GM21576 (cell line): Measurements from ENCODE around the gene CNTNAP1.
A peak's percentile ranks its signal among the peaks of the same experiment; 100 is the strongest.
"Not testable (repeated sequence)": the region's sequence is repeated elsewhere in the genome, so short reads cannot be mapped to it uniquely, and the experiment has no call there.

Experiments
- ATAC-seq: cut with Tn5 transposase; IDR thresholded peaks from one replicate; pipeline ENCODE4 v1.9.1; 2021; ENCODE audit warnings: mild to moderate bottlenecking, moderate library complexity; ENCODE audit not compliant: unreplicated experiment

CNTNAP1 gene

DNA sequence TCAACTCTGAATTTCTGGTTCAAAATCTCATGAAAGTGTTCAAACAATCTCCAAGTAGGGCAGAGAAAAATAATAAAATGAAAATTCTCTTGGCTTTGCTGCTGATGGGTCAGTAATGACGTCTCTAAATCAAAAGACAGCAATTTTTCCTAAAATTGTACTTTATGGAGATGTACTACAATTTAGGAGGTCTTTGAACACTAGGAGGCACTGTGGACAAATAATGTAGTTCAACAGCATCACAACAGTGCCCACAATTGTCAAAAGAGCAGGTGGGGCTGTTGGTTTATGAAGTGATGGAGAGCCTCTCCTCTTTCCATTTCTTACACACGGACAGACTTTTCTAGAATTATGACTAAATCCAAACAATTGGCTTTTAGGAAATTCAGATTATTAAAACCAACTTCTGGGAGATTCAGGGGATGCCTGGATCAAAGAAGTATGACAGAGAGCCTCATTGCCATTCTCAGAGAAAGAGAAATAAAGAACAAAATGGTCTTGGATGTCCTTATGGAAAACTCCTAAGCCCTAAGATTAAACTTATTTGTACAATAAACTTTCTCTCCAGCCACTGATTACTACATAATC is 38.8 kb downstream of the CNTNAP1 start:
- no peak for ATAC-seq

DNA sequence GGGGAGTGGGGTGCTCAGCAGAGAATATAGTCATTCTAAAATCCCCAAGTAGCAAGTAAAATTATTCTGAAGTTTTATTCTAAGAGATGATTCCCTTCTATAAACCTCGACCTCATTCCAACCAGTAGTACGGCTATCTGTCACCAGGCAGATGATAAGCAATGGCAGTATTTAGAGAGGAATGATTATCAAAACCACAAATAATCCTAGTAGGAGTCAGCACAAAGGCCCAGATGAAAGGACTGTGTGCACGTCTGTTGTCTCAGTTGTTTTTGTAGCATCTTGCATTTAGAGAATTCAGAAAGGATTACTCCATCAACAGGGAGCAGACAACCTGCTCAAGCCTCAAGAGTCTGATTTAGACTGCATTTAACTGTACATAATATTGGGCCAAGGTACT is 41.3 kb downstream of the CNTNAP1 start:
- no peak for ATAC-seq

DNA sequence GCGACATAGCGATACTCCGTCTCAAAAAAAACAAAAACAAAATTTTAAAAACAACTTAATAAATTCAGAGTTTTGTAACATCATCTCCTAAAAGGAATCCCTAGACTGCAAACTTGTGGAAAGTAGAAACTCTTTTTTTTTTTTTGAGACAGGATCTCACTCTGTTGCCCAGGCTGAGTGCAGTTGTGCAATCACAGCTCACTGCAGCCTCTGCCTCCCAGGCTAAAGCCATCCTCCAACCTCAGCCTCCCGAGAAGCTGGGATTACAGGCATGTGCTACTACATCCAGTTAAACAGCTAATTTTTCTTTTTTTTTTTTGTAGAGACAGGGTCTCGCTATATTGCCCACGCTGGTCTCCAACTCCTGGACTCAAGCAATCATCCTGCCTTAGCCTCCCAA is 42.8 kb downstream of the CNTNAP1 start:
- ATAC-seq, result no peak

DNA sequence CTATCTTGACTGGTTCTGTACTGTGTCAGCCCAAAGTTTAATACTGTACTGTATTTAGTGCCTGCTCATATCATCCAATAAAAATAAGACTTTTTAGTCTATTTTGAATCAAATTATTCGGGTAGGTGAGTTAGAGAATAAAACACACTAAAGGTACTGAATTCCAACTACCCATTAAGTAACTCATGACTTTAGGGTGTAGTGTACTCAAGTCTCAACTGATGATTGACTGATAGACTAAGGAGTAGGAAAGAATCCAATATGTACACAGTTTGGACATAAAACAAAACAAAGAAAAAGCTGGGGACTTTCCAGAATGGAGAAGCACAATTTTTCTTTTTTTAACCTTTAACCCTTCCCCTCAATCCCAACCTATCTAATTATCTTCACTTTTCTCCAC is 58.4 kb downstream of the CNTNAP1 start:
- ATAC-seq, result no peak

DNA sequence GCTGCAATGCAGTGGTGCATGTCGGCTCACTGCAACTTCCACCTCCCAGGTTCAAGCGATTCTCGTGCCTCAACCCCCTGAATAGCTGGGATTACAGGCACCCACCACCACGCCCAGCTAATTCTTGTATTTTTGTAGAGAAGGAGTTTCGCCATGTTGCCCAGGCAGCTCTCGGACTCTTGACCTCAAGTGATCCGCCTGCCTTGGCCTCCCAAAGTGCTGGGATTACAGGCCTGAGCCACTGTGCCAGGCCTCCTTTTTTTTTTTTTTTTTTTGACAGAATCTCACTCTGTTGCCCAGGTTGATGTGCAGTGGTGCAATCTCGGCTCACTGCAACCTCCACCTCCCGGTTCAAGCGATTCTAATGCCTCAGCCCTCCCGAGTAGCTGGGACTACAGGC is 60.6 kb downstream of the CNTNAP1 start:
- not testable (repeated sequence) for ATAC-seq

DNA sequence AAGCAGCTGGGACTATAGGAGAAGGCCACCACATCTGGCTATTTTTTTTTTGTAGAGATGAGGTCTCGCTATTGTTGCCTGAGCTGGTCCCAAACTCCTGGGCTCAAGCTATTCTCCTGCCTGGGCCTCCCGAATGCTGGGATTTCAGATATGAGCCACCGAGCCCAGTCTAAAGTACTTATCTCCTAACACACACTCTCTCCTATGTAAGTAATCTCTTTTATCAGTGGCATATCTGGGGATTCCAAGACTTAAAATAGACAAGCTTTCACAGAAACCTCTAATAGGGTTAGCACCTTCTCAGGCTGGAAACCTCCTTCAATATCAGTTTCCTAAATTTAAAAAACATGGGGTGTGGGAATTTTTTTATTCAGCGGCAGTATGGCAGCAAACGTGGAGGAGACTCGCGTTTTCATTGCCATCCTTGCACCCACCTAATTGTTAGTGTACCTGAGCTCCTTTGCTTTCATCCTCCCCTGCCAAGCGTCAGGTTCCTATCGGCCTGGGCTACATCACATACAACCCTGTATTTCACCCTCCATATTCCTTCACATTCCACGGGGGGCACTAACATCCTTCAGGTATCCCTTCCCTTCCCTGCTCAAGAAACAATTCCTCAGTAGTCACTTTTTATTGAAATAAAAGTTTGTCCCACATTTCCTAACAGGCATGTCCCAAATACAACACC is 61.4 kb downstream of the CNTNAP1 start:
- ATAC-seq, result no peak

DNA sequence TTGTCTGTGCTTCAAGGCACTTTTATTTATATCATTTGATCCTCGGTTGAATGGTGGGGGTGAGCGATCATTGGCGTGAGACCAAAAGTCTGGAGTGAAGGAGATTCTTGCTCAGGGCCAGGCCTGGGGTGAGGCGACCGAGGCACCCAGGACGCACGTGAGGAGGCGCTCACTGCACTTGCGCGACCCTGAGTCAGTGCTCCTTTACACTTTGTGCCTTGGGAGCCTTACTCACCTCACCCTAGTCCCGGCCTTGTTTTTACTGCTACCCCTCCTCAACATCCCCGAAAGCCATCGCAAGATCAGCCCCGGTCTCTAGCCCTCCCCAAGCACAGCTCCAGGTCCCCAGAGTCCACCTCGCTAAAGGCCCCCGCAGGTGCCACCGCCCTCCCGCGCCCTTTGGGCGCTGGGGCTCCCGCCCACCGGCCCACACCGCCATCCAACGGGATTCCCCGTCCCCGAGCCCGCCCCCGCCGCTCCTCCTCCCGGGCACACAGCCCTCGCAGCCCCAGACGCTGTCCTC is 62.0 kb downstream of the CNTNAP1 start:
- peak; percentile 37 for ATAC-seq

DNA sequence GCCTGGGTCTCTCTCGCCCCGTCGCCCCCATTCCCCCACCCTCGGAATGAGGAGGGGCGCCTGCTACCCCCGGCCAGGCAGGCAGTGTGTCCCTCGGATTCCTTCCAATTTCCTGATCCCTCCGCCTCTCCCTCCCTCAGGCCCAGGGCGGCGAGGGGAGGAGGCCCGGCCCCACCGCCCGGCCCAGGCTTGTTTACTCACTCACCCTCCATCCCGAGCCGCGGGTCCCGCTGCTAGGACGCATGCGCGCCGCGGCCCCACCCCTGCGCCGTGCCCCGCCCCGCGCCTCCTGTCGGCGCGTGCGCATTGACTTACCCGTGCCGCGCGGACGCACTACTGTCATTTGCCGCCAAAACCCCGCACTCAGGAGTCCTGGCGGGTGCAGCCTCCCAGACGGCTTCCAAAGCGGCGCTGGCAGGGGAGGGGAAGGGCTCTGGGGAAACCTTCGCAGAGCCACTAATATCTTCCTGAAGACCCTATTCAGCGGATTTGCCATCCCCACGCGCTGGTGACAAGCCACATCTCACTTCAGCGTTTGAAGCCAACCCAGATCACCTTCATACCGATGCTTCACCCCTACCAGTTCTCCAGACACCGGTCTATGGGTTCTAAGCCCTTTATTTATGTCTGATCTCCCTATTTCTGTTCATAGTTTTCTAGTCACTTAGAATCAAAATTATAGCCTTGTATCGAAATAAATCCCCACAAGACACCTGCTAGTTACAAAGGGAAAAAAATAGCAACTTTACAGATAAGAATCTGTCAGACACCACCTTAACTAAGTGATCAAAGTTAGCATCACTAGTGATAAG is 62.7 kb downstream of the CNTNAP1 start, which contains the start of gene EZH1:
EZH1 (minus strand) TSS at position 235 of the 812 bp plus-strand sequence. CDS start 16,099 bp downstream, outside the sequence.
- ATAC-seq, result peak; percentile 71

DNA sequence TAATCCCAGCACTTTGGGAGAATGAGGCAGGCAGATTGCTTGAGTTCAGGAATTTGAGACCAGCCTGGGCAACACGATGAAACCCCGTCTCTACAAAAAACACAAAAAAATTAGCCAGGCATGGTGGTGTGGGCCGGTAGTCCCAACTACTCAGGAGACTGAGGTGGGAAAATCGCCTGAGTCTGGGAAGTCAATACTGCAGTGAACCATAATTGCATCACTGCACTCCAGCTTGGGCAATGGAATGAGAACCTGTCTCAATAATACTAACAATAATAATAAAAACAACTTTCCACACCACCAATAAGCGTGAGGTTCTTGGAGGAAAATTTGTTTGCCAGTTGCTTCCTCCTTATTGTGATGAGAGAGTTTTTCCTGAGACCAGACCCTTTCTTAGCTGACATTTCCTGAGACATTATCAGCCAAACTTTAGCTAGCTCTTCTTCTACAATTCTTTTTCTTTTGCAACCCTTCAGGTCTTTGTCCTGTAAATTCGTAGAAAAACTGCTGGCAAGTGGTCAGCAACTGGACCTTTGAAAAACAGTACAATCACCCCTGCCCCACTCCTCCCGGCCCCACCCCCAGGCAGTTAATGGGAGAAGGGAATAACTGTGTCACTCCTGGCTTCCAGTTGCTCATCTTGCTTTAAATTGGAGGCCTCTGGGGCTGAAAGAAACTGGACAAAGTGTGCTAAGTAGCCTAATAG is 66.0 kb downstream of the CNTNAP1 start:
- no peak for ATAC-seq

DNA sequence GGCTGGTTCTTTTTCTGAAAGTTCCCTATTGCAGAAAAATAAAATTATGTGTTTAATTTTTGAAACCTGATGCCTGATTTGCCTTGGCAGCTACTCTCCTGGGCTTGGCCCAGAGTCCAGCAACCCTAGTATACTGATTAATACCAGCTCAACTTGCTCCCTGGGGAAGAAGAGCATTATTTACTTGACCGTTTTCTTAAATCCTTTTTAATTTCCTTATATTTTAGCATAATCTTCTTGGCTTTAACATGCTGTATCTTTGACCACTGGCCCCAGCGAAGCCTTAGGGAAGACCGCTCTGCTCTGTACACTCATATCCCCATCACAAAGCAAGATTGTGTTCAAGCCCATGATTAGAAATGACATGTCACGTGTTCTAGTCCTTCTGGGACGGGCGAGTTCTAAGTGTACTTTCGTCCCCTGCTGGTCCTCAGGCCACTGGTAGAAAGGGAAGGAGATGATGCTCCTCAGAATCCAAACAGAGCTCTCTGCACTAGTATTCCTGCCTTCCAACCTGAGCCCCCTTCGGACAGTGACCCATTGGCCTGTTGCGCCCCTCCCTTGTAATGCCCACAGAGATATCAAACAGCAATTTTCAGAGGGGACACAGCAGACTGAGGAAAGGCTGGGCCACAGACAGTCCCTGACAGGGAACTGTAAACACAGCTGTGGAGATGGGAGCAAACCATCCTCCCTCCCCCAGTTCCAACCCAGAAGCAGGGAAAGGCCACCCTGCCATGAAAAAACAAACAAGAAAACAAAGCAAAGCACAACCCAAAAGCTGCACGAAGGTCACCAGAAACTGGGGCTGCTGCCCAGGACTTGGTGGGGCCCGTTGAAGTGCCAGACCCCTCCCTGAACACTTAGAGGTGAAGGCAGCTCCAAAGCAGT is 66.8 kb downstream of the CNTNAP1 start:
- ATAC-seq, result no peak
